HG02884 (cell line): Measurements from ENCODE around the gene S100A3.
"Not testable (repeated sequence)": the region's sequence is repeated elsewhere in the genome, so short reads cannot be mapped to it uniquely, and the experiment has no call there.

Experiments
- ATAC-seq: cut with Tn5 transposase; IDR thresholded peaks from one replicate; pipeline ENCODE4 v1.9.1; 2021; ENCODE audit warnings: mild to moderate bottlenecking, moderate library complexity; ENCODE audit not compliant: unreplicated experiment

The S100A3 gene

DNA sequence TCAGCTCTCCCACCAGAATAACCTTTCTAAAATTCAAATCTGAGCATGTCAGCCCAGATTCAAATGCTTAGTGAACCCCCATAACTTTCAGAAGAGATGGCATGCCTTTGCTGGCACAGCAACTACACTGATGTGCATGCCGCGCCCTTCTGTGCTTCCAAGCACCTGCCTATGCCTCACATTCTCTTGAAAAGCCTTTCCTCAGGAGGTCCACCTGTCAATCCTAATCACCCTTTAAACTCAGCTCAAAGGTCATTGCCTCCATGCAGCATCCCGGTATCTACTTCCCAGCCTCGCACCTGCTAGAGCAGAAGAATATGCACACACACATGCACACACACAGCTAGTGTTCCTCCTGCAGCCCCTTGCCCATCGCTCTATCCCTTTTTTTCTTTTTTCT lies 21.8 kb upstream of the S100A3 start:
- no peak for ATAC-seq

DNA sequence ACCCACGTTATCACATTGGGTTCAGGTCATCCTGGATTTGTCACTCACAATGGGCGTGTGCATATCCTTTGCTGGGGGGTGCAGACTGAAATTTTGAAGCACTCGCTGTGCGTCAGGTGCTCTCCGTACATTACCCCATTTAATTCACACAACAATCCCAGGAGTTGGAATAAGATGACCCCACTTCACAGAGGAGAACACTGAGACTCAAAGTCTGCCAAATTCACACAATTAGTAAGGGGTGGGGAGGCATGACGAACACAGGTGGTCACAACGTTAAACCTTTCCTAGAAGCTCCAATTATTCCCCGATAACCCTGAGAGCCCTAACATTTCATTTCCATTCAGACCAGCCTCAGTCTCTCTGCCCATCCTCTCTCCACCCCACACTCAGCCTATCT lies 20.4 kb upstream of the S100A3 start:
- ATAC-seq, result no peak

DNA sequence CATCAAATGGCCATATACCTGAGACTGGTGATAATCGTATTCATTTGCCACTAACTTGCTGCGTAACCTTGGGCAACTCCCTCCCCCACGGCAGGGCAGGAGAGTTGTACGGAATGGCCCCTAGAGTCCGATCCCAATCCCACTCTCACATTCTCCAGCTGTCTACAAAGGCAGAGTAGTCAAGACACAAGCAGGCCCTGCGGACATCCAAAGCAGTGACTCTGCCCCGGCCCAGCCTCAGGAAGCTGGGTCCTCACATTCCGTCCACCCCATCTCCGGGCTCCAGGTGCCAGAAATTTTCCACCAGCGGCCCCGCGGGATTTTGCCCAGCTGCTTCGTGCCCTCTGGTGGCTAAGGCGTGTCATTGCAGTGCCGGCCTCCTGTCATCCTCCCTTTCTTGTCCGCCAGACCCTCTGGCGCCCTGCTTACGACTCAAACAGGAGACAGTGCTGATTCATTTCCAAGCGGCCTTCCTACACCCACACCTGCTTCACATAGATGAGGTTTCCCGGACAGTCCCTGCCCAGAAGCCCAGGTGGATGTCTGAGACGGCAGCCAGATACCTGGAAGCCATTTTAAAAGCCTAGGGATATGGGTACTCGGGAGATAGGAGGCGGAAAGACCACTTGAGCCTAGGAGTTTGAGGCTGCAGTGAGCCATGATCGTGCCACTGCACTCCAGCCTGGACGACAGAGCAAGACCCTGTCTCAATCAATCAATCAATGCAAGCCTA lies 19.5 kb upstream of the S100A3 start:
- ATAC-seq, result no peak

DNA sequence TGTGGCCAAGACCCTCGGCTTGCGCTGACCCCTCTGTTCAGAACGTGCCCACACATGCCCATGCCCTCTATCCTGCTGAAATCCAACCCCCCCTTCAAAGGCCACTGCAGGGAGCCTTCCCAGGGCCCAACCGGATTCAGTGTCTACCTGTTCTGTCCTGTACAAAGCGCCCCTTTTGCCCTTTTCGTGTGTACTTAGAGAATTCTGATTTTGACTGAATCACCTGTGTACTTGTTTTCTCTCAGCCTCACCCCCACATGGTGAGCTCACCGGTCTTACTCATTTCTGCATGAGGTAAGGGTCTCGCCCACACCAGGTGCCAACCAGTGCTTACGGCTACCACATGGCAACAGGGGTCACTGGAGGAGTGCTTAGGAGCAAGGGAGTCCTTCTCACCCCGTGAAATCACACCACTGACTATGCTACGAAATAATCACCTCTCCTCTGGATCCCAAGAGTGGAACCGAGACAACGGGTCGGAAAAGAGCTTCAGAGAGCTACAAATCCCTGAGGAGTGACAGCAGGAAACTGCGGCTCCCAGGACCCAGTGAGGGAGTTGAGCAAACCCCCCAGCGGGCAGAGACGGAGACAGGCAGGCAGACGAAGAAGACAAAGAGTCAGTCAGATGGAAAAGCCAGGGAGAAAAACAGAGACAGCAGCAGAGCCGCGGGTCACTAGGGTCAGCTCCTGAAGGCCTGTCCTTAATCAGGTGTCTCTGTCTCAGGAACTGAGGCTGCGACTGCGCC lies 18.7 kb upstream of the S100A3 start:
- no peak for ATAC-seq

DNA sequence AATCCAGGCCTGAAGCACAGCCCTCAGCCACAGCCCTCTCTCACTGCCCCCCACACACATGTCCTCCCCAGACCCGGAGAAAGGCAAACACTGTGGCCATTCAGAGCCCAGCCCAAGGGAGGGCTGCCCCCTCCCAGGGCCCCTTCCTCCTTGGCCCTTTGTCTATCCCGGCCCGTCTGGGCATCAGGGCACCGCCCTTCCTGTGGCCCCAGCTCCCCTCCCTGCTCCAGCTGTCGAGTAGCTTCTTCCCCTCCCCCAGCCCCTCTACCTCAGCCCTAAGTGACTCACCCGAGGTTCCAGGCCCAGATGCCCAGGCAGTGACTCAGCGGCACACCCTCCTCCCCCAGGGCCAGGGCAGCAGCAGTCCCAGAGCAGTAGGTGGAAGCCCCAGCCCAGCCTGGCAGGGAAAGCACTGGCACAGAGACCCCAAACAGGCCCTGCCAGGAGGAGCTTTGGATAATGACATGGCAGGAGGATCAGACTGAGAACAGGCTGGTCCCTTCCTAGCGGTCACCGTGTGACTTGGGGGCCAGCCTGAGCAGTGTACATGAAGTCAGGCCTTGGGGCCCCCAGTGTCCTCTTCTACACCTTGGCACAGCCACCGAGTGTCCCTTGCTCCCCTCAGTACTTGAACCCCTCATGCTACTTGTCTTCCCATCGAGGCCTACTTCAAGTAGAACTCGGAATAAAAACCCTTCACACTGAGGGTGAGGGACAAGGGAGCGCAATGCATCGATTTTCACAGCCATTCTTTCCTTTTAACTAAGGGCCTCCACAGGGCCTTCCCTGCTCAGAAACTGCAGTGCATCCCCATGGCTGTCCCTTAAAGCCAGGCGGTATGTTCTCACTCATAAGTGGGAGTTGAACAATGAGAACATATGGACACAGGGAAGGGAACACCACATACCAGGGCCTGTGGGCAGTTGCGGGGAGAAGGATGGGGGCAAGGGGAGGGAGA lies 17.6 kb upstream of the S100A3 start:
- no peak for ATAC-seq

DNA sequence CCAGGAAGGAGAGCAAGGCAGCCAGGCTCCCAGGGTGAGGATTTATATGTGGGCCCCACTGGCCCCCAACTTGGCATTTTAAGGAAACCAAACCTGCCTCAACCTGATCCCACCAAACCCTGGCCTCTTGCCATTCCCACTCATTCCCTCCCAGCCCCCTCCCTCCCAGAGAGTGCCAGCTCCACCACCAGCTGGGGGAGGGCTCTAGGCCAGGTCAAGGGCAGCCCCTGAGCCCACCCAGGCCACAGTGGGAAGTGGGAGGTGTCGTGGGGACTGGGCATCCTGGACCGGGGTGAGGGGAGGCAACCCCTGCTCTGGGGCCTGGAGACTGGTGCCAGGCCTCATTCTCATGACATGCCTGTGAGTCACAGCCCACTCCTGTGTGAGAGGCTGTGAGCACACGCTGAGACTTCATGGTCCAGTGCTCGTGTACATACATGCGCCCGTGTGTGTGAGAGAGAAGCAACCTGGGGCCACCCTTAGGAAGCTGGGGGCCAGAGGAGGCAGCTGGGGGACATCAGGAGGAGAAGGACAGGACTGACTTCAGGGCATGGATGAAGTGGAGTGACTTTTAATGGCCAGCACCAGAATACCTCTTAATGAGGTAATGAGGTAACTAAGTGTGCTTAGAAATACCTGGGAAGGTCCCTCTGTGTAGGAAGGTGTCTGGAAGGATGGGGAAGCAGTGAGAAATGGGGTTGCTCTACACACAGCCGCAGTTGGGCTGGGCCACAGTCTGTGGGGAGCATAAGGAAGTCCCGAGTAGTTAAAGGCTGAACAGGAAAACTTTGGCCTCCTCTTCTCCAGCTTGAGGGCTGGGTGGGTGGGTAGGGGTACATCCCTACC lies 16.7 kb upstream of the S100A3 start, which contains the start of gene S100A2:
TSS of gene S100A2 (minus strand) at position 316 of the 846 bp plus-strand sequence. CDS start 1,967 bp downstream, outside the sequence.
- ATAC-seq, result no peak

DNA sequence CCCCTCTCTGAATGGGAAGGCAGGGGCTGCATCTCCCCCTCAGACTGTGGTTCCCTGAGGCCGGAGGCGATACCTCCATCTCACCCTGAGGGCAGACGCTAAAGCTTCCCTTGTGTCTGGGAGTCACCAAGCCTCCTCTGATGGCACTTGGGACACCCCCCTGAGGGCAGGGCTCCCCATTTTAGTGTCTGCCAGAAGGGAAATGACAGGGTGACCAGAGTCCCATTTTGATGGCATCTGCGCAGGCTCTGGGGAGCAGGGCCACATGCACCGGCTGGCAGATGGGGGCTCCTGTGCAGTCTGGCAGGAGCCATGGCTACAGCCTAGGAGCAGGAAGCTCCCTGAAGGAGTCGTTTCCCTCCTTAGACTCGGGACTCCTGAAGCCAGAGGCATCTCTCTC lies 14.9 kb upstream of the S100A3 start:
- no peak for ATAC-seq

DNA sequence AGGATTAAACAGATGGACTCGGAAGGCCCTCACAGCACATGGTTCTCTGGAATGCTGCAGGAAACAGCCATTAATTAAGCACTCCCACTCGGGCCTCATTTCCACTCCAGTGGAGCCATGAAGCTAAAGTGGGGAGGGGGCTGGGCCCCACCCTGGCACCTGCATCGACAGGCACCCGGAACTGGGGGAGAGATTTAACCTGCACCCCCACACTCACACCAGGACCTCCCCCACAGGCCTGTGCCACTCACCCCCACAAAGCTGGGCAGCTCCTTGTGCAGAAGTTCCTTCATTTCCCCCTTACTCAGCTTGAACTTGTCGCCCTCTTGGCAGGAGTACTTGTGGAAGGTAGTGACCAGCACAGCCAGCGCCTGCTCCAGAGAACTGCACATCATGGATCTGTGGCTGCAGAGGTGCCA lies 14.4 kb upstream of the S100A3 start:
- ATAC-seq, result no peak

DNA sequence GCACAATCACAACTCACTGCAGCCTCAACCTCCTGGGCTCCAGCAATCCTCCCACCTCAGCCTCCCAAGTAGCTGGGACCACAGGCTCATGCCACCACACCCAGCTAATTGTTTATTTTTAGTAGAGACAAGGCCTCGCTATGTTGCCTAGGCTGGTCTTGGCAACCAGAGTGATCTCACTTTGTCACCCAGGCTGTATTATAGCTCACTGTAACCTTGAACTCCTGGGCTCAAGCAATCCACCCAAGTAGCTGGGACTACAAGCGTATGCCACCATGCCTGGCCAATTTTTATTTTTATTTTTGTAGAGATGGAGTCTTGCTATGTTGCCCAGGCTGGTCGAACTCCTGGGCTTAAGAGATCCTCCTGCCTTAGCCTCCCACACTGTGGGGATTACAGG lies 13.0 kb upstream of the S100A3 start:
- not testable (repeated sequence) for ATAC-seq

DNA sequence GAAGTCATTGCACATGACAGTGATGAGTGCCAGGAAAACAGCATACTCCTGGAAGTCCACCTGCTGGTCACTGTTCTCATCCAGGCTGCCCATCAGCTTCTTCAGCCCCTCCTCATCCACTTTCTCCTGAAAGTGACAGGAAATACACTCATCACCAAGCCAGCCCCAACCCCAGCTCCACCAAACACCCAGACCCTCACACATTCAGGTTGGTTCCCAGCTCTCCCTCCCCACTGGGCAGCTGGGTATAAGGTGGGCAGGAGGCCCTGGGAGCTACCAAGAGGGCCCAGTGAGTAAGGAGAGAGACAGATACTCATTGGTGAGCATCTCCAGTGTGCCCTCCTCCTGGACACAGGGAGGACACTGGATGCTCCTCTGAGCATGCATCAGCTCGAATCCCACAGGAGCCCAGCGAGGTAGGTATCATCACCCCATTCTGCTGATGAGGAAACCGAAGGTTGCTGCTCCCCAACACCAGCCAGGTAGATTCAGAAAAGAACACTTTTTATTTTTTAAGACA lies 12.5 kb upstream of the S100A3 start:
- ATAC-seq, result no peak

DNA sequence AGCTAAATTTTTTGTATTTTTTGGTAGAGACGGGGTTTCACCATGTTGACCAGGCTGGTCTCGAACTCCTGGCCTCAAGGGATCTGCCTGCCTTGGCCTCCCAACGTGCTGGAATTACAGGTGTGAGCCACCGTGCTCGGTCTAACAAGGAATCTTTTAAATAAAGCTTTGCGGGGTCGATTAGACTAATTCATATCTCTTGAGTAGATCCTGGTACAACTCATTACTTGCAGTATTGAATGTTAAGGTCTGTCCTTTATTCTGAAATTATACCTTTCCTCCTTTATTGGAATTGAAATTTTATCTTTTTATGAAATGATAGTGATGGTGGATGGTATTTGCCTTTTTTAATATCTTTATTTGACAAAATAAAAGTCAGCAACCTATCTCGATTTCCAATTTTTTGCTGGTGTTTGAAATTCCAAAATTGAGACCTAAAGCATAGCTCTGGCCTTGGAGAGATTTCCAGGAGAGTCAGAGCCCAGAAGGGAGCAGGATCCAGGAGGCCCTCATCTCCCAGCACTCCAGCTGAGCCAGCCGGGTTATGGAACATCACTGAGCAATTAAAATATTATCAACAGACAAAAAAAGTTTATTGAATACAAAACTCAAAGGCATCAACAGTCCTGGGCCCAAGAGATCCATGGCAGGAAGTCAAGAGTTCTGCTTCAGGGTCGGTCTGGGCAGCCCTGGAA lies 11.9 kb upstream of the S100A3 start:
- ATAC-seq, result no peak

DNA sequence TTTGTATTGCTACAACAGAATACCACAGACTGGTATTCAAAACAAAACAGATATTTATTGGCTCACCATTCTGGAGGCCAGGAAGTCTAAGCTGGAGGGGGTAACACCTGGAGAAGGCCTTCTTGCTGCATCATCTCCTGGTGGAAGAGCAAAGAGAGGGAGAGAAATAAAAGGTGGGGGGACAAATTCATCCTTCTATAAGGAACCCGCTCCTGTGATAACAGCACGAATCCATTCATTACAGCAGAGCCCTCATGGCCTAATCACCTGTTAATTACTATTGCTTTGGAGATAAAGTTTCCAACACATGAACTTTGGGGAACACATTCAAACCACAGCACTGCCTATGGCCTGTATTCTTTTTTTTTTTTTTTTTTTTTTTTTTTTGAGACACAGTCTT lies 11.2 kb upstream of the S100A3 start:
- ATAC-seq, result no peak

DNA sequence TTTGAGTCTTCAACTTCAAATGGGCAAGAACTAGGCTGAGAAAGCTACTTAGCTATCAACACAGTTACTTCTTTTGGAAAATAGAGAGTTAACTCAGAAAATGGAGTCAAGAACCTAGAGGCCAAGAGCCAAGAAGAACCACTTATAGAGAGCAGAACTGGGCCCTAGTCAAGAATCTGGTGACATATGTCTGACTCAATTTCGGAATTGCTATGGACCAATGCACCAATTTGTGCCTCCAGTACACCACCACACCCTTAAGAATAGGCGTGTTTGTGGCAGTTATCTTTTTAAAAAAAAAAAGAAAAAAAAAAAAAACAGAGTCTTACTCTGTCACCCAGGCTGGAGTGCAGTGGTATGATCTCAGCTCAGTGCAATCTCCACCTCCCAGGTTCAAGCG lies 8.8 kb upstream of the S100A3 start:
- ATAC-seq, result no peak

DNA sequence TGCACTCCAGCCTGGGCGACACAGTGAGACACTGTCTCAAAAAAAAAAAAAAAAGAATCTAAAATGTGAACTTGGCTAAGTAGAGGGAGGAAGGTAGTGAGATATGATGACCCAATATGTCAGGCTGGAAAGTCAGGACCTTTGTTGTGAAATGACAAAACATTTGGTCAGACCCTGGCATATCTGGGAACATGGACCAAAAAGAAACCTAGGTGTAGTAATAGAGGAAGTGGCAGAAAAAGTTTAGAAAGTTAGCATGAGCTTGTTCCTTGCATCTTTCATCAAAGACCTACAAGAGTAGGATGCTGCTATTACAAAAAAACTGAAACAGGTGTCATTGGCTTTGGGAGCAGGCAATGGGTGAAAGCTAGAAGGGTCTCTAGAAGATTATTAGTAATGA lies 7.3 kb upstream of the S100A3 start:
- ATAC-seq, result no peak

DNA sequence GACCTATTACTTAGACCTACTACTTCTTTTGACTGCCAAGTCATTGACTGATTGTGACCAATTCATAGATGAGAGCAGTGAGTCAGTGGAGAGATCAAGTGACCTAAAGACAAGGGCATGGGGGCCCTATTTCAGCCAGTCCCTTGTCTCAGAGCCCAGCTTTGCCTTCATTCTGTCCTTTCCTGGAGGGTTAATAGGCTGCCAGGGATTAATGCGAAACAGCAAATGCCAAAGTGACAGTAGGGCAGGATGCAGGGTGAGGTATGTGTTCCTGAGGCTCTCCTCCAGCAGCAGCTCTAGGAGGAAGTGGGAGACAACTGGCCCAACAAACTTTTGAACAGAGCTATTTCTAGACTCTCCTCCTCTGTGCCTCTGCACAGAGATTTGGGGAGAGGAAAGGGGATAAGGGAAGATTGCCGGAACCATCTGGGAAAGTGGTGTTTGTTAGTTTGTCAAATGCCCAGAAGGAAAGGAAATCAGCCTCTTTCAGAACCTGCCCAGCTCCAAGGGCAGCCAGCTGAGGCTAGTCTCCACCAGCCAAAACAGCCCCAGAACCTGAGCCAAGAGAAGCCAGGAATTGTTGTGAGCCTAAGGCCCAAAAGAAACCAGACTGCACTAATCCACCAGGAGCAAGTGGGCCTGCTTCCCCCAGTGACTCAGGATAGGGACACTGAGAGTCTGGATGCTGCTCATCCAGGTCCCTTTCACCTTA lies 4.9 kb upstream of the S100A3 start:
- ATAC-seq, result no peak

DNA sequence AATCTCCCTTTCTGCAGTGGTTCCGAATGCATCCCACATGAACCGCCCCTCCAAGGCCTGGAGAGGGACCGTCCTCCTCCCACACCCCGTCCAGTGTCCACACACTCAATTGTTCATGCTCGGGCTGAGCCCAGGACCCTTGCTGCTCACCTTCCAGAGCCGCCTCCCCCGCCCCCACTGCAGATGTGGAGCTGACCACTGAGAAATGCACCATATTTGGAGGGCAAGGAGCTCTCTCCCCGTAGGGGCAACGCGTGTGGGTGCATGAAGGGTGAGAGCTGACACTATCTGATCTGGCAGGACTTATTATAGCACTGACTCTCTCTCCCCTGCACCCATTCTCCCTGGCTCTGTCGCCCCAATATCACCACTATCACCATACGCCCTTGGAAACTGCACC lies 4.0 kb upstream of the S100A3 start:
- no peak for ATAC-seq

DNA sequence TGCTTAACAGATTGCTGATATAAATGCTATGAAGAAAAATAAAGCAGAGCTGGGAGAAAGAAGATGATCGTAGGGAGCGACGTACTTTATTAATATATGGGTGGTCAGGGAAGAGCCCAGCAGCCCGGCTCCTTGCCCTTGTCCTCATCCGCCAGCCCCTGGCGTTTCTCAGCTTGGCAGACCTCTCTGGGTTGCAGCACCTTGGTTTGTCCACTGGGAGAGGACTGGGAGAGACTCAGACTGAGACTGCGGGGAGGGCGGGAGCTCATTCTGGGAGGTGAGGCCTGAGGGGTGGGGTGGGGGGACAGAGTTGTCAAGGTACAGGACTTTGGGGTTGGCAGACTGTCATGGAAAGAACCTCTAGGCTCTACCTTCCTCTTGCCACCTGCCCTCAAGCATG lies 3.3 kb upstream of the S100A3 start:
- ATAC-seq, result no peak

DNA sequence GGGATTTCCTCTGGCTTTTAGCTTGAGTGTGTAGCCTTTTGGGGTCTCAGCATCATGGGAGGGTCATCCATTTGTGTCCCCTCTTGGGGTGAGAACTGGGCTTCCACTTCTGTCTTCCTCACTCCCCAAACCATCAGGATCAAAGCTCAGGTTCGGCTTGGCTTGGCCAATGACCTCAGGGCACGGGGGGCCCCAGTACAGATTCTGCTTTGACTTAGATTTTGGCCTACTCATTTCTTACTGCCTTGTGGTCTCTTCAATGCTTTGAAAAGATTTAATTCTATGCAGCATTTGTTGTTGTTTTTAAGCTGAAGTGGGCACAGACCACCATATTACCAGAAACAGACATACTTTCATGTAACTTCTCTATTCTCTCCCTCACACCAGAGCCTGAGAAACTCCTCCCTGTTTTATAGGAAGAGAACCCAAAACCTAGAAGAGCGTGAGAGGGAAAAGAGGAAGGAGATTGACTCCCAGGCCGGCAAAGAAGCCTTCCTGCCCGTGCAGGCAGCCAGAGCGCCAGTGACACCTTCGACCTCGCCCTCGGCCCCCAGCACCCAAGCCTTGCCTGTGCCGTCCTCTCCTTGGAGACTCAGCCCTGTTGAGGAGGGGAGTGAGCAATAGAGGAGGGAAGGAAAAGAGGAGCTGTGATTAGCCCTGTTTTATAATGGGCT lies 1.9 kb upstream of the S100A3 start:
- ATAC-seq, result no peak
